Erythroblast (primary cell): ENCODE measurements around the gene TPRX1.

Experiments used
- GATA1 ChIP-seq: IDR thresholded peaks from 2 replicates; pipeline ENCODE4 v1.6.1; 2011; ENCODE audit warnings: low read depth, mild to moderate bottlenecking, control low read depth, low read length, moderate library complexity
- POLR2A ChIP-seq: IDR thresholded peaks from 2 replicates; pipeline ENCODE4 v1.6.1; 2011; ENCODE audit warnings: mild to moderate bottlenecking, low read length

DNA sequence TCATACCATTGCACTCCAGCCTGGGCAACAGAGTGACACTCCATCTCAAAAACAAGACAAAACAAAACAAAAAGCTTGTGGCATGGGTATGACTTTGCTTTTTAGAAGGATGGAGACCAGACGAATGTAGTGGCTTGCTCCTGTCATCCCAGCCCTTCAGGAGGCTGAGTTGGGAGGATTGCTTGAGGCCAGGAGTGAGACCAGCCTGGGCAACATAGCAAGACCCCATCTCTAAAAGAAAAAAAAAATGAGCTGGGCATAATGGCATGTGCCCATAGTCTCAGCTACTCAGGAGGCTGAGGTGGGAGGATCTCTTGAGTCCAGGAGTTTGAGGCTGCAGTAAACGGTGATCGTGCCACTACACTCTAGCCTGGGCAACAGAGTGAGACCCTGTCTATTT is 42.2 kb downstream of the TPRX1 start:
- peak; percentile 17 for TF ChIP-seq POLR2A
- TF ChIP-seq GATA1, result no peak
